Measurements from ENCODE around the gene CHSY3.

CHSY3 gene

GRCh38 chr5:129945774-129946270 lies 41.6 kb downstream of the CHSY3 start:
- DNase-seq (ENCODE audit: low read depth) = no peak

DNA sequence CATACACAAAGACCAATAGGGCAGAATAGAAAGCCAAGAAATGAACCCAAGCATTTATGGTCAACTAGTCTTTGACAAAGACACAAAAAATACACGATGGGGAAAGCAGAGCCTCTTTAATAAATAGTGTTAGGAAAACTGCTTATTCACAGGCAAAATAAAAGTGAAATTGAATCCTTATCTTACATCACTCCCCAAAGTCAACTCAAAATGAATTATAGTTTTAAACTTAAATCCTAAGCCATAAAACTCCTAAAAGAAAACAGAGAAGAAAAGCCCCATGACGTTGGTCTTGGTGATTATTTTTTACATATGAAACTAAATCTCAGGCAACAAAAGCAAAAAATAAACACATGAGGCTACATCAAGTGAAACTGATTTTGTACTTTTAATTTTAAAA lies 46.8 kb downstream of the CHSY3 start:
- peak; percentile 50 for DNase-seq (ENCODE audit: low read depth)

DNA sequence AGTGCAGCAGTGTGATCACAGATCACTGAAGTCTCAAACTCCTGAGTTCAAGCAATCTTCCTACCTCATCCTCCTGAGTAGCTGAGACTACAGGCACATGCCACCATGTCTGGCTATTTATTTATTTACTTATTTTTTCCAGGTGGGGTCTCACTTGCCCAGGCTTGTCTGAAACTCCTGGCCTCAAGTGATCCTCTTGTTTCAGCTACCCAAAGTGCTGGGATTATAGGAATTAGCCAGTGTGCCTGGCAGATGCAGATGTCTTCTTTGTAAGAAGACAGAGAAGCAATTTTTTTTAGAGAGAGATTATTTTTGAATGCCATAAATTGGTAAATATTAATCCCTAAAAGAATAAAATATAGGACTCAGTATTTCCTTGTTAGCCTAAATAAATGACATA lies 54.3 kb downstream of the CHSY3 start:
- DNase-seq (ENCODE audit: low read depth) = no peak

DNA sequence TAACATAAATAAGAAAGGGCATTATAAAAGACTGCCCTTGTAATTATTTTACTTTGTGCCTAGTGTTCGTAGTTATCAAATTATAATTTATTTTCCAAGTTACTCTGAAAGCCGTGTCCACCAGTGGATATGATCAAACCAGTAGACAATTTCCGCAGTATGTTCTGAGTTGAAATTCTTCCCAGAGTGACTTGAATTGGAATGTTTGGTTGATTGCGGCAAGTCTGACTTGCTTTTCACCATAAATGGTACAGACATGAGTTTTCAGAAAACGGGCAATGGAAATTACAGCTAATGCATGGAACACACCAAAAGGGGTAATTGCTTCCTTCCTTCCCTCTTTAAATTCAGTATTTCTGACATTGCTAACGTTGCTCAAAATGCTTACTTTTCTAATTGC lies 56.6 kb downstream of the CHSY3 start:
- DNase-seq (ENCODE audit: low read depth) = peak; percentile 11

DNA sequence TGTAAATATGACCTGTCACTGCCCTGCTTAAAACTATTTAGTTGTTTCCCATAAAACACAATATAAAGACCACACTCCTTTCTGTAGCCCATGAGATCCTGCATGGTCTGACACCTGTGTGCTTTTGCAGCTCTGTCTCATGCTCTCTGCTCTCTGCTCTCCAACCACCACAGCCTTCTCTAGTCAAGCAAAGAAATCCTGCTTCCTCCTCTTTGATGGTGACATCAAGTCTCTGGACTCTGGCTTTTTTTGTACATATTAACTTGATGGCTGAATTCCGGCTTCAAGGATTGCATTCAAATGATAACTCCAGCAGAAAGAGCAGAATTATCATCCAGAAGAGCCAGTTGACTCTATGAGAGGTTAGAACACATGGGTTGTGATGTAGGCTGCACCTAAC lies 58.2 kb downstream of the CHSY3 start:
- no peak for DNase-seq (ENCODE audit: low read depth)

DNA sequence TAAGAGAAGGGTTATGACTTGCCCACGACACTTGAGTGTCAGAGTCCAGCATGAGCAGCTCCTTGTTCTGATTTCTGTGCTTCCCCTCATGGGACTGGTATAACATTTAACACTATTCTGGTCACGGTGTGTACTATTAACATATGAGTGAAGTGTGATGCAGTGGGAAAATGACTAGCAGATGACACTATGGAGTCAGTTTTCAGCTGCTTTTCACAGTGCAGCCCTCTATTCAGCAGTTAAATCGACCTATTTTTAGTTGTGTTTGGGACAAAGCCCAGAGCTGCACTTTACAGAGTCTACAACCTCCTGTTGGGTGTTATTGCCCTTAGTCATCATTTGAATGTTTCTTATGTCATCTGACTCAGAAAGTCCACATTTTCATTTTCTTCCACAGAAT lies 59.1 kb downstream of the CHSY3 start:
- peak; percentile 81 for DNase-seq (ENCODE audit: low read depth)

DNA sequence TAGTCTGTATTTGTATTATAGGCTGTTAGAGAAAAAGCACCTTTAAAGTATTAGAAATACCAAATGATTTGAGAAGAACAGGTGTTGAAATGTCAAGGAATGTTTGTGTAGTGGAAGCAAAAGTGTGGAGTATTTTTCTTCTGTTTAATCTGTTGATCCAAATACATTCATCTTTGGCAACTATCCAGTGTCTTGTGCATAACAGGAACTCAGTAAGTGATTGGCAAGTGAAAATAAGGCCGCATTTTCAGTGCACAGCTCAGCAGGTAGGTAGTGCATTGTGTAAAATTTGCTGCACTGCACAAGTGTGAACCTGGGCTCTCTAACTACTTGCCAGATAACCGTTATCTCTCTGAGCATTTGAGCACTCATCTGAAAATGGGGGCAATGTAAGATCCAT lies 61.8 kb downstream of the CHSY3 start:
- DNase-seq (ENCODE audit: low read depth) = no peak

GRCh38 chr5:129971714-129972113 lies 67.4 kb downstream of the CHSY3 start:
- DNase-seq (ENCODE audit: low read depth) = no peak

- DNase-seq (ENCODE audit: low read depth) = peak; percentile 69
These were observed 68.3 kb downstream of the CHSY3 start for GRCh38 chr5:129972465-129973141.

- peak; percentile 94 for DNase-seq (ENCODE audit: low read depth)
These were observed 69.6 kb downstream of the CHSY3 start for GRCh38 chr5:129973716-129974426.

DNA sequence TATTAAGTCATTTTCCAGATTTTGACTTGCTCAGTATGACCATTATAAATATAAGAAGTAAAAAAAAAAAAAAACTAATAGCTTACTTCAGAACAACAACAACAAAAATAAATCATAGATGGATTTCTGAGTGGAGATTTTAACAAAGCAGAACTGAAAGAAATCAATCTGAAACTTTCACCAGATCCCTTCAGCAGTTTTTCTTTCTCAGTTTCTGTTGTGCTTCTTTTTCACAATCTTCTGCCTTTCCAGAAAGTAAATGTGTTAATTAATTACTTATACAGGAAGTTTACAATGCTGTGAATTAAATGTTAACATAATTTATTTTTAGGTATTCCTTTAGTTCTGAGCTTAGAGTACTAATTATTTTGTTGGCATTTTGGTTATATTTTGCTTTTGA lies 73.5 kb downstream of the CHSY3 start:
- DNase-seq (ENCODE audit: low read depth) = no peak

DNA sequence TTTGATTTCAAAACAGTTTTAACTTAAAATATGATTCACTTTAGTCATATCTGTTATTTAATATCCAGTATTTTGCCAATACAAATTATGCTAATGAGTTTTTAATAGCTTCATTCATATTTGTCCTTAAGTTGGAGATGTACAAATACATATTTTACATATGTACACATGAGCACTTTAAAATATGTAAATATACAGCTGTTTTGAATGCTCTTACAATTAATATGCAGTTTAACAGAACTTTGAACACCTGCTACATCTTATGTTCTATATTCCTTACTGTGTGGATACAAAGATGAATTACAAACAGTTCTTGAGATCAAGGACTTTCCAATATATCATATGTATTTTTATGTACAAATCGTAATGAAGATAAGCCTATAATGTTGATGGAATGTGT lies 74.0 kb downstream of the CHSY3 start:
- DNase-seq (ENCODE audit: low read depth) = no peak

GRCh38 chr5:129988453-129988852 lies 84.2 kb downstream of the CHSY3 start:
- no peak for DNase-seq (ENCODE audit: low read depth)

DNA sequence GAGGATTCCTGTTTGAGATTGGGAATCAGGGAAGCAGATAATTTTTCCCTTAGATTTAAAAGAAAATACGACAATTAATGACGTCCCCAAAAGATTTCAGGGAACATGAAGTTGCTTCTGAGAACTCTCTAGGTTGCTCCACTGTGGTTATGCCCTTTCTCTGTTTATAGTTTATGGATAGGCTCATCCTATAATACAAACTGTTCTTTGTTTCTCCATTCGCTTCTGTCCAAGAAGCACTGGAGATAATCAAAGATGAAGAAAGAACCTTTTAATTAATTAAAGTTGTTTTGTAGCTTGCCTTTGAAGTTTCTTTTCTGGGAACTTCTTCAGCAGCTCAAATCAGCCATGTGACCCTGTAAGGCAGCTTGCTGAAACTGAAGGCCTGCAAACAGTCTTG lies 87.5 kb downstream of the CHSY3 start:
- DNase-seq (ENCODE audit: low read depth) = no peak

DNA sequence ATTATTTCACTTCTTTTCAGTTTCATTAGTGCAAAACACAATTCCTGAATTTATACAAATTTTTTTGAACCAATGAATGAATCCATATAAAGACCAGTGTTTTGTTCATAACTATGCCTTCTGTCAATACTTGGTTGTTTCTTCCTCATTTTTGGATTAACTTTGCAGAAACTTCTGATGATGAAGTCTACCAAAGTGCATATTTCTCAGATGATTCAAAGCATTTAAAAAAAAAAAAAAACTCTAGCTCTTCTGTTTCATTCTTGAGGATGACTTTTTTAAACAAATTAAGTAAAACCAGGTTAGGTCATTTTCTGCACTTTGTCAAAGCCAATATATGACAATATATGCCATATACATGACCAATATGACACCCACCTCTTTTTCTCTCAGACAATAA lies 92.6 kb downstream of the CHSY3 start:
- peak; percentile 66 for DNase-seq (ENCODE audit: low read depth)

- no peak for DNase-seq (ENCODE audit: low read depth)
These were observed 96.2 kb downstream of the CHSY3 start for GRCh38 chr5:130000460-130000859.

DNA sequence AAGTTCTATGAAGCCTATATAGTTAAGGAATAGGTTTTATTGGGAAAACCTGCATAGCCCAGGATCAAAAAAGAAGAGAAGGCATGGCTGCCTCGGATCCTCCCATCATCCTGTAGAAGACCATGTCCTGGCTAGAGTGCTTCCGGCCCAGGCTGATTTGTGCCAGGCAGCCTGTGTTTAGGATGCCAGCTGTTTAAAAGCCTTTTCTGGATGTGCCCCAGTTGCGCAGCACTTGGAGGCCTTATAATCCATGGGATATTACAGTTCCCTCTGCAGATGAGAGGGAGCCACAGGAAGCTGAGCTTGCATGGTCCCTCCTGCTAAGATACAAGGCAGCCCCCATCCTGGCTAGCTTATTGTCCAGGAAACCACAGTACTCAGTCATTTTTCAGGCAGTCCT lies 97.9 kb downstream of the CHSY3 start:
- no peak for DNase-seq (ENCODE audit: low read depth)

DNA sequence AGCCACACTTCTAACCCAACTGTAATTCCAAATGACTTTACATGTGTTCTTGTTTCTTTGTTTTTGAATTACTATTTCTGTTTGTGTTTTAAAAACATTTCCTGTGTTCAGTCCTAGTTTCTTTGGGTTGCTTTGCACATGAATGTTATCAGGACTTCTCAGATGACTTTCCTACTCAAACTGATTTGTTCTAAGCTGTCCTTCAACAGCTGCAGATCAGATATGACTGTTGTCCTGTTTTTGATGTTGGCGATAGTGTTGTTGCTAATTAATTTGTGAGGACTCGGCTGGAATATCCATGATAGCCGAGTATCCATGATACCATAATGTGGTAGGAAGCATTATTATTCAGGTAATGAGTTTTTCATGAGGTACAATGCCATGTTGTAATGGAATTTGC lies 98.6 kb downstream of the CHSY3 start:
- DNase-seq (ENCODE audit: low read depth) = no peak

- no peak for DNase-seq (ENCODE audit: low read depth)
These were observed 107.7 kb downstream of the CHSY3 start for GRCh38 chr5:130011986-130012385.

GRCh38 chr5:130017173-130017572 lies 112.9 kb downstream of the CHSY3 start:
- DNase-seq (ENCODE audit: low read depth) = no peak

- no peak for DNase-seq (ENCODE audit: low read depth)
These were observed 114.4 kb downstream of the CHSY3 start for GRCh38 chr5:130018641-130019040.

- DNase-seq (ENCODE audit: low read depth) = no peak
These were observed 116.7 kb downstream of the CHSY3 start for GRCh38 chr5:130021000-130021399.

DNA sequence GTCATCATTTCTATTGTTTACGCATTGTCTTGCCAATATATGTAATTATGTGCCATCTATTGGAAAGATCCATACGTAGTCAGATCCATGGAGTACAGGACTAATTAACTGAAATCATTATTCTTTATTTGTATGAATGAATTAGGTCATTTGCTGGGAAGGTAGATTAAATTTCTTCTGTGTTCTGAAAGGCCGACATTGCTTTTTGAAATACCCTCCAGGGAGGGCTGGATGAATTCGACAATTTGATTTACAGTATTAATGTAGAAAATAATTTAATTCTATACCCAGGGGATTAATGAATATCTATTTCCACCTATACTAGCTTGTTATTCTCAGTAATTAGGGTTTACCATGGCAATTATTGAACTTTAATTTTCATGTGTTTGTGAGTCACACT lies 117.6 kb downstream of the CHSY3 start:
- DNase-seq (ENCODE audit: low read depth) = no peak

DNA sequence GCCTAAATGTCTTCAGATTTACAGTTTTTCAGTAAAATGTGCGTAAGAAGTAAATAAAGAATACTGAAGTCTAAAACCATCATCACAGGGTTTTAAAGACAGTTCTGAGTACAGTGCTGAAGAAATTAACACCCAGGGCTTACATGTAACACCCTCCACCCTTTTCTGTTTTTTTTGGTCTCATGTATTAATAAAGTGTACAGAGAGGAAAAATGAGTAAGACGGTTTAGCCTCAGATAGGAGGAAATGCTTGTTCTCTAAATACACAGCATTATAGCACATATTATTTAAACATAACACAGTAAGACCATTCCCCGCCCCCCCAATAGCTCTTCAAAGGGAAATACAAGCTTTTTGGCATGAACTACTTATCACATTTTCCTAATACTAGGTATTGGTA lies 119.3 kb downstream of the CHSY3 start:
- no peak for DNase-seq (ENCODE audit: low read depth)

All from amniotic epithelial cell (primary cell).